Measurements from ENCODE around the gene WDR76.

DNA sequence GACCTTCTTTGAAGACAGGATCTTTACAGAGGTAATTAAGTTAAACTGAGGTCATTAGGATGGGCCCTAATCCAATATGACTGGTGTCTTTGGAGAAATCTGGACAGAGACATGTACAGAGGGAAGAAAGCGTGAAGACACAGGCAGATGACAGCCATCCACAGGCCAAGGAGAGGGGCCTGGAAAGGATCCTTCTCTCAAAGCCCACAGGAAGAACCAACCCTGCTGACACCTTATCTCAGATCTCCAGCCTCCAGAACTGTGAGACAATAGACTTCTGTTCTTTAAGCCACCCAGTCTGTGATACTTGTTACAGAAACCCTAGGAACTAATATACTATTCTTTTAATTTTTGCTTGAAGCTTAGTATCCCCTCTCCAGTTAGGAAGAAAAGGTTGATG, 74.2 kb downstream of the WDR76 start:
- TF ChIP-seq POLR2A (IDR thresholded peaks at IDR 0.05), result no peak
- TF ChIP-seq, protein P1, sequence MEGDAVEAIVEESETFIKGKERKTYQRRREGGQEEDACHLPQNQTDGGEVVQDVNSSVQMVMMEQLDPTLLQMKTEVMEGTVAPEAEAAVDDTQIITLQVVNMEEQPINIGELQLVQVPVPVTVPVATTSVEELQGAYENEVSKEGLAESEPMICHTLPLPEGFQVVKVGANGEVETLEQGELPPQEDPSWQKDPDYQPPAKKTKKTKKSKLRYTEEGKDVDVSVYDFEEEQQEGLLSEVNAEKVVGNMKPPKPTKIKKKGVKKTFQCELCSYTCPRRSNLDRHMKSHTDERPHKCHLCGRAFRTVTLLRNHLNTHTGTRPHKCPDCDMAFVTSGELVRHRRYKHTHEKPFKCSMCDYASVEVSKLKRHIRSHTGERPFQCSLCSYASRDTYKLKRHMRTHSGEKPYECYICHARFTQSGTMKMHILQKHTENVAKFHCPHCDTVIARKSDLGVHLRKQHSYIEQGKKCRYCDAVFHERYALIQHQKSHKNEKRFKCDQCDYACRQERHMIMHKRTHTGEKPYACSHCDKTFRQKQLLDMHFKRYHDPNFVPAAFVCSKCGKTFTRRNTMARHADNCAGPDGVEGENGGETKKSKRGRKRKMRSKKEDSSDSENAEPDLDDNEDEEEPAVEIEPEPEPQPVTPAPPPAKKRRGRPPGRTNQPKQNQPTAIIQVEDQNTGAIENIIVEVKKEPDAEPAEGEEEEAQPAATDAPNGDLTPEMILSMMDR (IDR thresholded peaks at IDR 0.05), result no peak

Data from thyroid gland (tissue), 4 donors.